Tibial artery (tissue), 4 donors: ENCODE data around the gene MAGOH.
"Not testable (repeated sequence)": the region's sequence is repeated elsewhere in the genome, so short reads cannot be mapped to it uniquely, and the experiment has no call there.

ENCODE experiments used
- DNase-seq, 2 donors: peaks; one replicate each; pipeline ENCODE4 v3.0.0-alpha.2; 2019
- H3K27ac ChIP-seq, 2 donors: fragments of 200-600 bp; sonication (generic) in 1 of 2; 1 replicate in 1 of 2; 2 replicates in 1 of 2; pipeline ENCODE4 v1.5.1; 2018 to 2019; ENCODE audit warnings: mild to moderate bottlenecking in 1 of 2
- H3K27me3 ChIP-seq, 2 donors: fragments of 200-600 bp; sonication (generic) in 1 of 2; one replicate each; pipeline versions ENCODE4 v1.5.1 to v1.6.0; 2016 to 2019
- H3K36me3 ChIP-seq, 3 donors: fragments of 200-600 bp; sonication (generic) in 2 of 3; one replicate each; pipeline ENCODE4 v1.5.1; 2016 to 2019; ENCODE audit warnings: mild to moderate bottlenecking in 2 of 3
- H3K4me1 ChIP-seq, 4 donors: fragments of 200-600 bp; sonication (generic) in 2 of 4; 1 replicate in 3 of 4; 2 replicates in 1 of 4; pipeline ENCODE4 v1.5.1; 2016 to 2019
- H3K4me3 ChIP-seq, 2 donors: fragments of 200-600 bp; sonication (generic) in 1 of 2; 1 replicate in 1 of 2; 2 replicates in 1 of 2; pipeline ENCODE4 v1.5.1; 2018 to 2019; ENCODE audit warnings: mild to moderate bottlenecking in 2 of 2
- H3K9me3 ChIP-seq, 3 donors: fragments of 200-600 bp; sonication (generic) in 1 of 3; one replicate each; pipeline ENCODE4 v1.5.1; 2016 to 2019
- intact Hi-C: fragments of 100-400 bp; cut with DNase I; formaldehyde crosslinking; loops from one replicate; pipeline ENCODE4 v1.15.0; 2023; ENCODE audit warnings: low total_unique reads
- TF ChIP-seq, protein P1 (sequence below), 2 experiments: fragments of 200-600 bp in 1 of 2; fragments of 450-650 bp in 1 of 2; IDR thresholded peaks; one replicate each; pipeline ENCODE4 v1.5.1; 2017 to 2019; ENCODE audit warnings: antibody characterized with exemption in 2 of 2, mild to moderate bottlenecking in 1 of 2, moderate library complexity in 1 of 2

MAGOH gene

DNA sequence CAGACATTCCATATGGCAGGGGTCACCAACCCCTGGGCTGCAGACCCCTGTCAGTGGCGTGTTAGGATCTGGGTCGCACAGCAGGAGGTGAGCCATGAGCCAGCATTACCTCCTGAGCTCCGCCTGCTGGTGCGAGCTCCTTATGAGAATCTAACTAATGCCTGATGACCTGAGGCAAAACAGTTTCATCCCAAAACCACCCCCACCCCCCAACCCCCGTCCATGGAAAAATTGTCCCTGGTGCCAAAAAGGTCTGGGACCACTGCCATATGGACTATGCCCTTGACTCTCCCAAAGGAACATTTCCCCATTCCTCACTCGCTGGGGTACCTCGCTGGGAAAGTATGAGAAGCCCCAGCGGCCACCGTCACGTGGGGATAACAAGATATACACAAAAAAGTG lies 48.1 kb downstream of the MAGOH start:
- no peak overlapping the region for H3K27ac ChIP-seq
- no peak for DNase-seq
- no peaks in the 10 kb centered on the region for H3K9me3 ChIP-seq
- H3K36me3 ChIP-seq = no peaks in the 10 kb centered on the region
- TF ChIP-seq, protein P1, sequence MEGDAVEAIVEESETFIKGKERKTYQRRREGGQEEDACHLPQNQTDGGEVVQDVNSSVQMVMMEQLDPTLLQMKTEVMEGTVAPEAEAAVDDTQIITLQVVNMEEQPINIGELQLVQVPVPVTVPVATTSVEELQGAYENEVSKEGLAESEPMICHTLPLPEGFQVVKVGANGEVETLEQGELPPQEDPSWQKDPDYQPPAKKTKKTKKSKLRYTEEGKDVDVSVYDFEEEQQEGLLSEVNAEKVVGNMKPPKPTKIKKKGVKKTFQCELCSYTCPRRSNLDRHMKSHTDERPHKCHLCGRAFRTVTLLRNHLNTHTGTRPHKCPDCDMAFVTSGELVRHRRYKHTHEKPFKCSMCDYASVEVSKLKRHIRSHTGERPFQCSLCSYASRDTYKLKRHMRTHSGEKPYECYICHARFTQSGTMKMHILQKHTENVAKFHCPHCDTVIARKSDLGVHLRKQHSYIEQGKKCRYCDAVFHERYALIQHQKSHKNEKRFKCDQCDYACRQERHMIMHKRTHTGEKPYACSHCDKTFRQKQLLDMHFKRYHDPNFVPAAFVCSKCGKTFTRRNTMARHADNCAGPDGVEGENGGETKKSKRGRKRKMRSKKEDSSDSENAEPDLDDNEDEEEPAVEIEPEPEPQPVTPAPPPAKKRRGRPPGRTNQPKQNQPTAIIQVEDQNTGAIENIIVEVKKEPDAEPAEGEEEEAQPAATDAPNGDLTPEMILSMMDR (IDR thresholded peaks at IDR 0.05) = no peak
- H3K4me1 ChIP-seq = peaks cover 0 to 5% (median 2%) of the 10 kb centered on the region in 4 donors
- no peak overlapping the region for H3K4me3 ChIP-seq
- intact Hi-C loops = loop anchor here (10.0 kb wide), 1 partner anchor 265 kb away; the partner anchor contains the start of genes ECHDC2 and SCP2
- no peaks in the 10 kb centered on the region for H3K27me3 ChIP-seq

DNA sequence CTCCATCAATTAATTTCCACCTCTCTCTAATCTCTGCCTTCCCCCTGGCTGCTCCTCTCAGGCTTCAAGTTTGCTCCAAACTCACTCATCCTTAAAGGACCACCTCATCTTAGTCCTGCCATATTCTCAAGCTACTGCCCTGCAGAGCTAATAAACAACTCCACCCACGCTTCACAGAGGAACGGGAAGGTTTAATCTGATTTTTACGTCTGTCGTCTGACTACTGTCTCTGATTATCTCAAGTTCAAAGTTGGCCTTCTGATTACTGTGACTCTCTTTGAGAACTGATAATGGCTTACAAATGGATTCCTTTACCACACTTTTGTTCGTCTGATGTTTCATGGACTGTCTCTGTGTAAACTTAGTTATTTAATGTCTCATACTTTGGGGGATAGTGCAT lies 49.3 kb downstream of the MAGOH start:
- Histone ChIP-seq H3K27ac (no peak overlapping the region), H3K27me3 (no peaks in the 10 kb centered on the region), H3K4me1 (no peaks in the 10 kb centered on the region), H3K36me3 (no peaks in the 10 kb centered on the region), H3K9me3 (no peaks in the 10 kb centered on the region), H3K4me3 (no peak overlapping the region)
- DNase-seq = no peak
- intact Hi-C loops = loop anchor here (10.0 kb wide), 1 partner anchor 464 kb away; the partner anchor contains the start of gene ZYG11B
- TF ChIP-seq, protein P1 (IDR thresholded peaks at IDR 0.05) = no peak

DNA sequence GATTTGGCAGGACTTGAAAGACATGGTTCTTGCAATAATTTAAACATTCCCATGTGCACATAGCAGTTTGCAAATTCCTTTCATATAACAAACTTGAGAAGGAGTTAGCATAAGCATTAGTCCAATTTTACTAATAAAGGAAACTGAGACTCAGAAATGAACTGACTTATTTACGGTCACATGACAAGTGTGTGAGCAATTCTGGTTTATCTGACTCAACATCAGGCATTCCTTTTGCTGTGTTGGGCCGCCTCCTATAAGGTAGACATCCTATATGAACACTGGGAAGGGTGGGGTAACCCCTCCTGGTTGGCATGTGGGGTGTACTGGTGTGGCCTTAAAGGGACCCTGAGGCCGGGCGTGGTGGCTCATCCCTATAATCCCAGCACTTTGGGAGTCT lies 50.2 kb downstream of the MAGOH start:
- Histone ChIP-seq H3K27me3 (no peaks in the 10 kb centered on the region), H3K36me3 (no peaks in the 10 kb centered on the region), H3K4me3 (no peak overlapping the region), H3K4me1 (no peaks in the 10 kb centered on the region), H3K27ac (no peak overlapping the region), H3K9me3 (no peaks in the 10 kb centered on the region)
- intact Hi-C loops = loop anchor here (10.0 kb wide), 1 partner anchor 463 kb away; the partner anchor contains the start of gene ZYG11B
- no peak for DNase-seq
- TF ChIP-seq, protein P1 (IDR thresholded peaks at IDR 0.05) = no peak

DNA sequence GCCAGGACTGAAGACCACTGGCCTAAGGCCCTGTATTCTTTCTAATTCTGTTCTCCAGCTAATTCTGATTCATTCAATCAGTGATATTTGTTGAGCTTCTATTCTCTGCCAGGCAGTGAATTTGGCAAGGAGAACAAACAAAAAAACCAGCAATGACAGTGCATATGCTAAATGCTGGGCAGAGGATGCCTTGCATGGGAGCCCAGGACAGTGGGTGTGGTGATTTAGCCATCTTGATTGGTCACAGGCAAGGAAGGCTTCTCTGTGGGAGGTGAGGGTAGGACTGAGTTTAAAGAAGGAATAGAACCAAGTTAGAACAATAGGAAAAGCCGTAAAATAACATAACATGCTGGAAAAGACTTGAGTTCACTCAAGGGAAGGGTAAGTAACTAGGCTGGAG lies 50.9 kb downstream of the MAGOH start:
- Histone ChIP-seq H3K4me1 (peaks cover 0 to 1% (median under 1%) of the 10 kb centered on the region in 4 donors), H3K36me3 (no peaks in the 10 kb centered on the region), H3K27ac (no peak overlapping the region), H3K4me3 (no peak overlapping the region), H3K9me3 (no peaks in the 10 kb centered on the region), H3K27me3 (no peaks in the 10 kb centered on the region)
- TF ChIP-seq, protein P1 (IDR thresholded peaks at IDR 0.05) = no peak
- no peak for DNase-seq
- intact Hi-C loops = loop anchor here (10.0 kb wide), 1 partner anchor 463 kb away; the partner anchor contains the start of gene ZYG11B

DNA sequence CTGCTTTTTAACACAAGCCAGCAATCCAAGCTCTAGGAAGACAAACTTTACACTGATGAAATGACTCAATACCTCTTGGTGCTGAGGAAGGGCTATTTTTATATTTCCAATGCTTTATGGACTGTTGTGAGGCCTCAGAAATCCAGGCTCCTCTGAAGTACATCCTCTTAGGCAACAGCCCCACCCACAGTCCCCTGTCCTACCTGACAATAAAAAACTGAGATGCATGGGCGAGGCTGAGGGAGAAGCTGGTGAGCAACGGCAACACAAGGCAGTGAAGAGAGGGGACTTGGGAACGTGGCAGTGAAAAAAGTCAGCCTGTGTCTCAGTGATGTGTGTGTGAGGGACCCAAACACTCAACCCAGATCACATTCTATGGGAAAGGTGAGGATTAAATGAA lies 51.8 kb downstream of the MAGOH start:
- no peak overlapping the region for H3K27ac ChIP-seq
- no peaks in the 10 kb centered on the region for H3K9me3 ChIP-seq
- no peaks in the 10 kb centered on the region for H3K36me3 ChIP-seq
- peaks cover 0 to 8% (median 4%) of the 10 kb centered on the region in 4 donors for H3K4me1 ChIP-seq
- H3K27me3 ChIP-seq = no peaks in the 10 kb centered on the region
- TF ChIP-seq, protein P1 (IDR thresholded peaks at IDR 0.05) = no peak
- intact Hi-C loops = loop anchor here (10.0 kb wide), 1 partner anchor 462 kb away; the partner anchor contains the start of gene ZYG11B
- H3K4me3 ChIP-seq = no peak overlapping the region
- DNase-seq = no peak

DNA sequence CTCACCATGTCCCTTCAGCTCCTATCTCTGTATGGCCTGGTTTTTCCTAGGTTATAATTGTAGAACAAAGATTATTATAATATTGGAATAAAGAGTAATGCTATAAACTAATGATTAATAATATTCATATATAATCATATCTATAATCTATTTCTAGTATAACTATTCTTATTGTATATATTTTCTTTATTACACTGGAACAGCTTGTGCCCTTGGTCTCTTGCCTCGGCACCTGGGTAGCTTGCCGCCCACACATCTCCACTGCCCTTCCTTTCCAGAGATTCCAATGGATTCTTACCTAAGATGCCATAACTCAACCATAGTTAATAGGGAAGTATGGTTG lies 52.4 kb downstream of the MAGOH start:
- H3K36me3 ChIP-seq, H3K27me3 ChIP-seq, H3K9me3 ChIP-seq, DNase-seq, H3K4me3 ChIP-seq, H3K4me1 ChIP-seq, H3K27ac ChIP-seq: not testable (repeated sequence)
- TF ChIP-seq, protein P1 (IDR thresholded peaks at IDR 0.05) = peak in 1 of 2 experiments; percentile 3
- intact Hi-C loops = loop anchor here (10.0 kb wide), 1 partner anchor 461 kb away; the partner anchor contains the start of gene ZYG11B
